ENCODE measurements around the gene EYA2.

EYA2 gene

GRCh38 chr20:47125758-47126591, 231.3 kb downstream of the EYA2 start:
- H3K4me3 Mint-ChIP-seq, result peak overlapping the region; percentile 1 to 27 (median 18)

DNA sequence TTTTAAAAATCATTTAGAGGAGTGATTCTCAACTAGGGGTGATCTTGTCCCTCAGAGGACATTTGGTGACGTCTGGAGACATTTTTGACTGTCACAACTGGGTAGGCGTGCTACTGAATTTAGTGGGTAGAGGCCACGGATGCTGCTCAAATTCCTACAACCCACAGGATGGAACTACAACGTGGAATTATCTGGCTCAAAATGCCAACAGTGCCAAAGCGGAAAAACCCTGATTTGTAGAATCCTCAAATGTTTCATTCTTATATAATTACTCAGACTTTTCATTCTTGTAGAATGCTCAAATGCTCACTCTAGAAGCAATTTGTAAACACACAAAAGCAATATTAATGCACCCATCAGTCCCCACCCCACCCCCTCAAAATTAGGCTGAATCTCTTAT, 232.1 kb downstream of the EYA2 start:
- Mint-ChIP-seq H3K9me3 (no peaks in the 10 kb centered on the region), H3K4me3 (no peak overlapping the region), H3K27me3 (ENCODE audit: low read depth) (peaks cover 5% of the 10 kb centered on the region), H3K4me1 (peaks cover 48% of the 10 kb centered on the region), H3K27ac (peak overlapping the region; percentile 83 to 91 (median 90)), H3K36me3 (ENCODE audit: low read depth) (no peaks in the 10 kb centered on the region)
- TF ChIP-seq, protein P1, sequence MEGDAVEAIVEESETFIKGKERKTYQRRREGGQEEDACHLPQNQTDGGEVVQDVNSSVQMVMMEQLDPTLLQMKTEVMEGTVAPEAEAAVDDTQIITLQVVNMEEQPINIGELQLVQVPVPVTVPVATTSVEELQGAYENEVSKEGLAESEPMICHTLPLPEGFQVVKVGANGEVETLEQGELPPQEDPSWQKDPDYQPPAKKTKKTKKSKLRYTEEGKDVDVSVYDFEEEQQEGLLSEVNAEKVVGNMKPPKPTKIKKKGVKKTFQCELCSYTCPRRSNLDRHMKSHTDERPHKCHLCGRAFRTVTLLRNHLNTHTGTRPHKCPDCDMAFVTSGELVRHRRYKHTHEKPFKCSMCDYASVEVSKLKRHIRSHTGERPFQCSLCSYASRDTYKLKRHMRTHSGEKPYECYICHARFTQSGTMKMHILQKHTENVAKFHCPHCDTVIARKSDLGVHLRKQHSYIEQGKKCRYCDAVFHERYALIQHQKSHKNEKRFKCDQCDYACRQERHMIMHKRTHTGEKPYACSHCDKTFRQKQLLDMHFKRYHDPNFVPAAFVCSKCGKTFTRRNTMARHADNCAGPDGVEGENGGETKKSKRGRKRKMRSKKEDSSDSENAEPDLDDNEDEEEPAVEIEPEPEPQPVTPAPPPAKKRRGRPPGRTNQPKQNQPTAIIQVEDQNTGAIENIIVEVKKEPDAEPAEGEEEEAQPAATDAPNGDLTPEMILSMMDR (IDR thresholded peaks at IDR 0.05; ENCODE audit: unreplicated experiment in 3 of 3), result no peak

More at GRCh38 chr20:47125758-47126591, 231.3 kb downstream of the EYA2 start:
- H3K4me1 Mint-ChIP-seq, result peaks cover 48% of the 10 kb centered on the region
- H3K9me3 Mint-ChIP-seq, result no peaks in the 10 kb centered on the region
- no peaks in the 10 kb centered on the region for H3K36me3 Mint-ChIP-seq (ENCODE audit: low read depth)
- TF ChIP-seq, protein P1 (IDR thresholded peaks at IDR 0.05; ENCODE audit: unreplicated experiment in 3 of 3), result peak in 1 of 3 experiments; percentile 5
- H3K27ac Mint-ChIP-seq, result peak overlapping the region; percentile 83 to 91 (median 90)
- no peaks in the 10 kb centered on the region for H3K27me3 Mint-ChIP-seq (ENCODE audit: low read depth)

GRCh38 chr20:47127546-47127945, 232.9 kb downstream of the EYA2 start:
- Mint-ChIP-seq H3K36me3 (ENCODE audit: low read depth) (no peaks in the 10 kb centered on the region), H3K27me3 (ENCODE audit: low read depth) (peaks cover 5% of the 10 kb centered on the region), H3K4me3 (no peak overlapping the region), H3K4me1 (peaks cover 48% of the 10 kb centered on the region), H3K27ac (peak overlapping the region; percentile 83 to 91 (median 90)), H3K9me3 (no peaks in the 10 kb centered on the region)
- TF ChIP-seq, protein P1 (IDR thresholded peaks at IDR 0.05; ENCODE audit: unreplicated experiment in 3 of 3), result no peak

DNA sequence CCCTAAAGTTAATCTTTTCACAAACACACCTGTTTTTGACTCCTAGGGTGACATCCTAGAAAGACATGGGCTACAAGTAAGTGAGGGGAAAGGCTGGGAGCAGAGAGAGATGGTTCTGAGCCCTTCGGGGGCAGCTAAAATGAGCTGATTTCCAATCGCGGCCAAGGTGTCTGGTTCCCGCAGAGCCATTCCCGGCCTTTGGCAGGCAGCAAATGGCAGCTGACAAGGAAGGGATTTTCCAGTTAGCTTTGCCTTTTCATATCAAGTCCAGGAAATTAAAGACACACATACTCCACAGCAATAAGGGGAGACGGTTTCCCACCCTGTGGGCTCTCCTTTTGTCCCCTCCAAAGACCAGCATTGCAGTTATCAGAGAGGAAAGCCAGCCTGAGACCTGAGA, 233.4 kb downstream of the EYA2 start:
- peak overlapping the region; percentile 83 to 91 (median 90) for H3K27ac Mint-ChIP-seq
- TF ChIP-seq, protein P1 (IDR thresholded peaks at IDR 0.05; ENCODE audit: unreplicated experiment in 3 of 3), result no peak
- no peaks in the 10 kb centered on the region for H3K36me3 Mint-ChIP-seq (ENCODE audit: low read depth)
- H3K4me1 Mint-ChIP-seq, result peaks cover 48% of the 10 kb centered on the region
- no peaks in the 10 kb centered on the region for H3K9me3 Mint-ChIP-seq
- peak overlapping the region in 1 of 3 experiments; percentile 33 for H3K4me3 Mint-ChIP-seq
- peaks cover 5% of the 10 kb centered on the region for H3K27me3 Mint-ChIP-seq (ENCODE audit: low read depth)

- Mint-ChIP-seq H3K4me3 (no peak overlapping the region), H3K4me1 (peaks cover 51% of the 10 kb centered on the region), H3K27me3 (ENCODE audit: low read depth) (peaks cover 5% of the 10 kb centered on the region), H3K27ac (peak overlapping the region in 1 of 3 experiments; percentile 35), H3K9me3 (no peaks in the 10 kb centered on the region), H3K36me3 (ENCODE audit: low read depth) (no peaks in the 10 kb centered on the region)
- TF ChIP-seq, protein P1 (IDR thresholded peaks at IDR 0.05; ENCODE audit: unreplicated experiment in 3 of 3), result no peak
Measured at GRCh38 chr20:47129306-47129705, 234.7 kb downstream of the EYA2 start.

All from nephron (organoid).